Measurements from ENCODE around the gene IGFN1.
A peak's percentile ranks its signal among the peaks of the same experiment; 100 is the strongest.

IGFN1 gene

GRCh38 chr1:201259476-201260235 lies 69.0 kb downstream of the IGFN1 start:
- H3K27ac Mint-ChIP-seq, result no peak overlapping the region
- no peaks in the 10 kb centered on the region for H3K4me1 Mint-ChIP-seq (ENCODE audit: low read depth)
- H3K4me3 Mint-ChIP-seq, result no peak overlapping the region
- H3K27me3 Mint-ChIP-seq (ENCODE audit: low read depth), result peaks cover 5% of the 10 kb centered on the region
- H3K9me3 Mint-ChIP-seq, result no peaks in the 10 kb centered on the region
- DNase-seq (ENCODE audit: low spot score), result no peak
- no peaks in the 10 kb centered on the region for H3K36me3 Mint-ChIP-seq (ENCODE audit: low read depth)

- DNase-seq (ENCODE audit: low spot score), result no peak
- Mint-ChIP-seq H3K4me3 (no peak overlapping the region), H3K36me3 (ENCODE audit: low read depth) (no peaks in the 10 kb centered on the region), H3K27ac (no peak overlapping the region), H3K9me3 (no peaks in the 10 kb centered on the region), H3K27me3 (ENCODE audit: low read depth) (peaks cover 5% of the 10 kb centered on the region), H3K4me1 (ENCODE audit: low read depth) (no peaks in the 10 kb centered on the region)
Measured at GRCh38 chr1:201260236-201260590, 69.6 kb downstream of the IGFN1 start.

- Mint-ChIP-seq H3K27me3 (ENCODE audit: low read depth) (peaks cover 8% of the 10 kb centered on the region), H3K4me3 (no peak overlapping the region), H3K27ac (no peak overlapping the region), H3K36me3 (ENCODE audit: low read depth) (no peaks in the 10 kb centered on the region), H3K4me1 (ENCODE audit: low read depth) (no peaks in the 10 kb centered on the region), H3K9me3 (no peaks in the 10 kb centered on the region)
- DNase-seq (ENCODE audit: low spot score), result no peak
Measured at GRCh38 chr1:201260648-201261311, 70.2 kb downstream of the IGFN1 start.

- H3K9me3 Mint-ChIP-seq, result no peaks in the 10 kb centered on the region
- H3K27ac Mint-ChIP-seq, result no peak overlapping the region
- H3K27me3 Mint-ChIP-seq (ENCODE audit: low read depth), result peaks cover 17% of the 10 kb centered on the region
- no peaks in the 10 kb centered on the region for H3K4me1 Mint-ChIP-seq (ENCODE audit: low read depth)
- peak; percentile 1 for DNase-seq (ENCODE audit: low spot score)
- H3K36me3 Mint-ChIP-seq (ENCODE audit: low read depth), result no peaks in the 10 kb centered on the region
- no peak overlapping the region for H3K4me3 Mint-ChIP-seq
Measured at GRCh38 chr1:201261771-201262547, 71.3 kb downstream of the IGFN1 start.

GRCh38 chr1:201262963-201263608 lies 72.5 kb downstream of the IGFN1 start:
- Mint-ChIP-seq H3K27me3 (ENCODE audit: low read depth) (peaks cover 20% of the 10 kb centered on the region), H3K36me3 (ENCODE audit: low read depth) (no peaks in the 10 kb centered on the region), H3K4me1 (ENCODE audit: low read depth) (no peaks in the 10 kb centered on the region), H3K27ac (no peak overlapping the region), H3K9me3 (no peaks in the 10 kb centered on the region), H3K4me3 (no peak overlapping the region)
- peak; percentile 1 for DNase-seq (ENCODE audit: low spot score)

GRCh38 chr1:201264072-201264471 lies 73.4 kb downstream of the IGFN1 start:
- Mint-ChIP-seq H3K4me3 (no peak overlapping the region), H3K36me3 (ENCODE audit: low read depth) (no peaks in the 10 kb centered on the region), H3K27me3 (ENCODE audit: low read depth) (peaks cover 20% of the 10 kb centered on the region), H3K27ac (no peak overlapping the region), H3K9me3 (no peaks in the 10 kb centered on the region), H3K4me1 (ENCODE audit: low read depth) (no peaks in the 10 kb centered on the region)
- DNase-seq (ENCODE audit: low spot score), result no peak

GRCh38 chr1:201264554-201264953 lies 73.9 kb downstream of the IGFN1 start:
- DNase-seq (ENCODE audit: low spot score), result no peak
- no peaks in the 10 kb centered on the region for H3K36me3 Mint-ChIP-seq (ENCODE audit: low read depth)
- no peaks in the 10 kb centered on the region for H3K4me1 Mint-ChIP-seq (ENCODE audit: low read depth)
- H3K27me3 Mint-ChIP-seq (ENCODE audit: low read depth), result peaks cover 20% of the 10 kb centered on the region
- H3K4me3 Mint-ChIP-seq, result no peak overlapping the region
- no peak overlapping the region for H3K27ac Mint-ChIP-seq
- no peaks in the 10 kb centered on the region for H3K9me3 Mint-ChIP-seq

GRCh38 chr1:201265756-201266155 lies 75.1 kb downstream of the IGFN1 start:
- no peak overlapping the region for H3K27ac Mint-ChIP-seq
- H3K9me3 Mint-ChIP-seq, result no peaks in the 10 kb centered on the region
- DNase-seq (ENCODE audit: low spot score), result no peak
- no peaks in the 10 kb centered on the region for H3K36me3 Mint-ChIP-seq (ENCODE audit: low read depth)
- H3K4me3 Mint-ChIP-seq, result no peak overlapping the region
- H3K27me3 Mint-ChIP-seq (ENCODE audit: low read depth), result peaks cover 15% of the 10 kb centered on the region
- no peaks in the 10 kb centered on the region for H3K4me1 Mint-ChIP-seq (ENCODE audit: low read depth)

GRCh38 chr1:201266276-201266675 lies 75.7 kb downstream of the IGFN1 start:
- H3K36me3 Mint-ChIP-seq (ENCODE audit: low read depth), result no peaks in the 10 kb centered on the region
- H3K27me3 Mint-ChIP-seq (ENCODE audit: low read depth), result peaks cover 14% of the 10 kb centered on the region
- no peak overlapping the region for H3K4me3 Mint-ChIP-seq
- DNase-seq (ENCODE audit: low spot score), result no peak
- H3K27ac Mint-ChIP-seq, result no peak overlapping the region
- H3K9me3 Mint-ChIP-seq, result no peaks in the 10 kb centered on the region
- no peaks in the 10 kb centered on the region for H3K4me1 Mint-ChIP-seq (ENCODE audit: low read depth)

- peaks cover 14% of the 10 kb centered on the region for H3K27me3 Mint-ChIP-seq (ENCODE audit: low read depth)
- H3K27ac Mint-ChIP-seq, result no peak overlapping the region
- H3K9me3 Mint-ChIP-seq, result no peaks in the 10 kb centered on the region
- no peak overlapping the region for H3K4me3 Mint-ChIP-seq
- H3K4me1 Mint-ChIP-seq (ENCODE audit: low read depth), result no peaks in the 10 kb centered on the region
- no peaks in the 10 kb centered on the region for H3K36me3 Mint-ChIP-seq (ENCODE audit: low read depth)
- no peak for DNase-seq (ENCODE audit: low spot score)
Measured at GRCh38 chr1:201266774-201267173, 76.2 kb downstream of the IGFN1 start.

GRCh38 chr1:201267481-201268229 lies 77.0 kb downstream of the IGFN1 start:
- DNase-seq (ENCODE audit: low spot score), result no peak
- no peaks in the 10 kb centered on the region for H3K36me3 Mint-ChIP-seq (ENCODE audit: low read depth)
- peaks cover 14% of the 10 kb centered on the region for H3K27me3 Mint-ChIP-seq (ENCODE audit: low read depth)
- no peaks in the 10 kb centered on the region for H3K9me3 Mint-ChIP-seq
- H3K4me1 Mint-ChIP-seq (ENCODE audit: low read depth), result no peaks in the 10 kb centered on the region
- no peak overlapping the region for H3K27ac Mint-ChIP-seq
- no peak overlapping the region for H3K4me3 Mint-ChIP-seq

GRCh38 chr1:201268604-201269151 lies 78.1 kb downstream of the IGFN1 start:
- Mint-ChIP-seq H3K4me3 (no peak overlapping the region), H3K27me3 (ENCODE audit: low read depth) (peaks cover 14% of the 10 kb centered on the region), H3K4me1 (ENCODE audit: low read depth) (no peaks in the 10 kb centered on the region), H3K36me3 (ENCODE audit: low read depth) (no peaks in the 10 kb centered on the region), H3K9me3 (no peaks in the 10 kb centered on the region), H3K27ac (no peak overlapping the region)
- no peak for DNase-seq (ENCODE audit: low spot score)

- Mint-ChIP-seq H3K27ac (no peak overlapping the region), H3K4me1 (ENCODE audit: low read depth) (no peaks in the 10 kb centered on the region), H3K27me3 (ENCODE audit: low read depth) (peaks cover 14% of the 10 kb centered on the region), H3K36me3 (ENCODE audit: low read depth) (no peaks in the 10 kb centered on the region), H3K9me3 (no peaks in the 10 kb centered on the region), H3K4me3 (no peak overlapping the region)
- DNase-seq (ENCODE audit: low spot score), result no peak
Measured at GRCh38 chr1:201269281-201269680, 78.7 kb downstream of the IGFN1 start.
